Pons (tissue), 1 donor: ENCODE measurements around the gene HIRA.
"Not testable (repeated sequence)": the region's sequence is repeated elsewhere in the genome, so short reads cannot be mapped to it uniquely, and the experiment has no call there.

Experiments
- DNase-seq: peaks from one replicate; pipeline ENCODE4 v3.0.0-alpha.2; 2016; ENCODE audit warnings: low spot score

HIRA gene

DNA sequence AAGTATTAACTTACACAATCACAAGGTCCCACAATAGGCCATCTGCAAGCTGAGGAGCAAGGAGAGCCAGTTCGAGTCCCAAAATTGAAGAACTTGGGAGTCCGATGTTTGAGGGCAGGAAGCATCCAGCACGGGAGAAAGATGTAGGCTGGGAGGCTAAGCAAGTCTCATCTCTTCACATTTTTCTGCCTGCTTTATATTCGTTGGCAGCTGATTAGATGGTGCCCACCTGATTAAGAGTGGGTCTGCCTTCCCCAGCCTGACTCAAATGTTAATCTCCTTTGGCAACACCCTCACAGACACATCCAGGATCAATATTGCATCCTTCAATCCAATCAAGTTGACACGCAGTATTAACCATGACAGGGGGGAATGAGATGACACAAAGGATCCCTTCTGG lies 101.3 kb downstream of the HIRA start:
- not testable (repeated sequence) for DNase-seq

GRCh38 chr22:19329454-19329853 lies 102.1 kb downstream of the HIRA start:
- DNase-seq, result no peak

GRCh38 chr22:19325296-19325948 lies 106.1 kb downstream of the HIRA start:
- no peak for DNase-seq

DNA sequence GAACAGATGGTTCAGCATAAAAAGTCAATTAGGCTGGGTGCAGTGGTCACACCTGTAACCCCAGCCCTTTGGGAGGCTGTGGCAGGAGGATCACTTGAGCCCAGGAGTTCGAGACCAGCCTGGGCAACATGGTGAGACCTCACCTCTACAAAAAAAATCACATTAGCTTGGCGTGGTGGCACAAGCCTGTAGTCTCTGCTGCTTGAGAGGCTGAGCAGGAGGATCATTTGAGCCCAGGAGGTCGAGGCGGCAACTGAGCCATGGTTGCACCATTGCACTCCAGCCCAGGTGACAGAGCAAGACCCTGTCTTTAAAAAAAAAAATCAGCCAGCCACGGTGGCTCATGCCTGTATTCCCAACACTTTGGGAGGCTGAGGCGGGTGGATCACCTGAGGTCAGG lies 108.1 kb downstream of the HIRA start:
- not testable (repeated sequence) for DNase-seq

DNA sequence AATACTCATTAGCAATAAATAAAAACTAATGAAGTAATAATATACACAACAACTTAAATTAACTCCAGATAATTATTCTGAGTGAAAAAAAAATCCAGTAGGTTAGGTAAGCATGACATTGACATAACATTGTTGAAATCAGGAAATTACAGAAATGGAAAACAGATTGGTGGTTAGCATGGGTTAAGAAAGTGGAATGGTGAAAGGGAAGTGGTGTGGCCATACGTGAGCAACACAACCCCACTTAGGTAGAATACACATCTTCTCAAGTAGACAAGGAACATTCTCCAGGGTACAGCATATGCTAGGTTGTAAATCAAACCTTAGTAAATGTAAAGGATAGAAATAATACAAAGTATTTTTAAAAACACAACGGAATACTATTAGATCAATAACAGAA lies 109.8 kb downstream of the HIRA start:
- DNase-seq, result no peak

DNA sequence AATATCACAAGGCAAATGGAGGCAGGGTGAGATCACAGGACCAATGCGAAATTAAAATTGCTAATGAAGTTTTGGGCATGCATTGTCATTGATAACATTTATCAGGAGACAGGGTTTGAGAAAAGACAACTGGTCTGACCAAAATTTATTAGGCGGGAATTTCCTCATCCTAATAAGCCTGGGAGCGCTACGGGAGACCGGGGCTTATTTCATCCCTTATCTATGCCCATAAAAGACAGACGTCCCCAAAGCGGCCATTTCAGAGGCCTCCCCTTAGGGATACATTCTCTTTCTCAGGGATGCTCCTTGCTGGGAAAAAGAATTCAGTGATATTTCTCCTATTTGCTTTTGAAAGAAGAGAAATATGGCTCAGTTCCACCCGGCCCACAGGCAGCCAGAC lies 111.4 kb downstream of the HIRA start:
- DNase-seq, result not testable (repeated sequence)

DNA sequence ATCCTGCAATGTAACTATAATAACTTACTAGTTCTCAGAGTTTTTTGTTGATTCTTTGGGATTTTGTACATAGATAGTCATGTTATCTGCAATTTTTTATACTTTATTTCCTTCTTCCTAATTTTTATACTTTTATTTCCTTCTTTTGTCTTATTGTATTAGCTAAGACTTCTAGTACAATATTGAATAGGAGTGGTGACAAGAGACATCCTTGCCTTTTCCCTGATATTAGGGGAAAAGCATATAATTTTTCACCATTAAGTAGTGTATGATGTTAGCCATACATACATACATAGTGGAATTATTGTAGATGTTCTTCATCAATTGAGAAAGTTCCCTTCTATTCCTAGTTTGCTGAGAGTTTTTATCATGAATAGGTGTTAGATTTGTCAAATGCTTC lies 112.3 kb downstream of the HIRA start:
- DNase-seq, result no peak

GRCh38 chr22:19317865-19318264 lies 113.7 kb downstream of the HIRA start:
- no peak for DNase-seq

DNA sequence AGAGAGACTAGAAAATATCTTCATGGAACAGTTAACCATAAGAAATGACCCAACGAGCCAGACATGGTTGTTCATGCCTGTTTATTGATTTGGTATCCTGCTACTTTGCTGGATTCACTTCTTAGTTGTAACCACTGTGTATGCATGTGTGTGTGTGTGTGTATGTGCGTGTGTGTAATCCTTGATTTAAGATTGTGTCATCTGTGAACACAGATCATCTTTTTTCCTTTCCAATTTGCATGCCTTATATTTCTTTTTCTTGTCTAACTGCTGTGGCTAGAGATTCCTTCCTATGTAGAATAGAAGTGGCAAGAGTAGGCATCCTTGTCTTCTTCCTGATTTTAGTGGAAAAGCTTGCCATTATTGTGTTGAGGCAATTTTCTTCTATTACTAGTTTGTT lies 123.7 kb downstream of the HIRA start:
- no peak for DNase-seq

GRCh38 chr22:19306535-19306934 lies 125.0 kb downstream of the HIRA start:
- not testable (repeated sequence) for DNase-seq

GRCh38 chr22:19304547-19304946 lies 127.0 kb downstream of the HIRA start:
- no peak for DNase-seq

DNA sequence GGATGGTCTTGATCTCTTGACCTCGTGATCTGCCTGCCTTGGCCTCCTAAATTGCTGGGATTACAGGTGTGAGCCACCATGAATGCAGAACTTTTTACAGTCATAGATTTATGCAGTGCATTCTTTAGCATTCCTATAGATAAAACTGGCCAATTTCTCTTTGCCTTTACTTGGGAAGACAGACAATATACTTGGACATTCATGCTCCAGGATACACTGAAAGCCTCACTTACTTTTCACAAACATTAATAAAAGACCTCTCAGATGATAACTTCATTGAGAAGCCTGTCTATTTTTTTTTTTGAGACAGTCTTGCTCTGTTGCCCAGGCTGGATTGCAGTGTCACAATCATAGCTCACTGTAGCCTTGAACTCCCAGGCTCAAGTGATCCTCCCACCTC lies 127.7 kb downstream of the HIRA start:
- no peak for DNase-seq

DNA sequence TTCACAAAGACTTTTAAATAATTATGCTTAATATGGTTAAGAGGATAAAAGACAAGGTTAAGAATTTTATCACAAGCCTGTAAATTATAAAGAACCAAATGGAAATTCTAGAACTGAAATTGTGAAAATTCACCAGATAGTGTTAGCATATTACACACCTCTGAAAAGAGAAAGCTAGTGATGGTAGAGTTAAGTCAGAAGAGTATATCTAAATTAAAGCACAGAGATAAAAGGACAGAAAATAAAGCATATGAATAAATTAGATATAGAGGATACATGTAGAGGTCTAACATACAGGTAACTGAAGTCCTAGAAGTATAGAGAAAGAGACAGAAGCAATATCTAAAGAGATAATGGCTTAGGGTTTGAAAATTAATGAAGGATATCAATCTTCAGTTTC lies 135.8 kb downstream of the HIRA start:
- DNase-seq, result no peak

DNA sequence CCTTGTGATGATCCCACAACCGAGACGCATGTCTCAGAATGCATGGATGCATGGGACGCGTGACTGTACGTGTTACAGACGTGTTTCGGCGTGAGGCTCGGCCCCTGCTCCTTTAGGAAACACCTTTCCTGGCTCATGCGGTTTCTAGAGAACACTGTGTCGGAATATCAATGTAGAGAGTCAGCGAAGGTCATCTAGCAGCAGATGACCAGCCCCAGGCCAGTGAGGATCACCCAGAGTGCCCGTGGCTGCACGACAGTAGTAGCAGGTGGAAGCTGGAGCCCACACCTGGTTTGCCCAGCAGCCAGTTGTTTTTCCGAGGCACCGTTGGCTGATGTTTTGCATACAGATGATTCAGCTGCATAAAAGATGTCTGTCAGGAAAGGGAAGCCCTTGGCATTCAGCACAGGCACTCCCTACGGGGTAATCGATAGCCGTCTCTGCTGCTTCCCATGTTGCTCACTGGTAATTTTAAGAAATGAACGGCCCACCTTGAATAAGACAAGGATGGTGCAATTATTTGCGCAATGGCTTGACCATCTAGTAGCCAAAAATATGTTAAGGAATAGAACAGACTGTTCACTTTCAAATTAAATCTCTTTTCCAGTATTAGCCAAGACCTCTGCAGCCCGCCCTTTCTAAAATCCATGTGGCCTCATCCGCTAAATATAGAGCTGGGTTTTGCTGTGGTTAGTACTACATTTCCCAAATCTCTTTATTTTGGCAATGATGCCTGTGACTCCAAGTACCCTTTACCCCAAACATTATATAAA lies 138.9 kb downstream of the HIRA start:
- DNase-seq, result no peak

- peak; percentile 38 for DNase-seq
These were observed 139.7 kb downstream of the HIRA start, which contains the start of gene CLTCL1 for GRCh38 chr22:19291580-19292457. TSS of gene CLTCL1 (minus strand) at chr22:19291719. CDS start at chr22:19291641, 78 bp downstream.

- no peak for DNase-seq
These were observed 140.3 kb downstream of the HIRA start for GRCh38 chr22:19291218-19291579.

DNA sequence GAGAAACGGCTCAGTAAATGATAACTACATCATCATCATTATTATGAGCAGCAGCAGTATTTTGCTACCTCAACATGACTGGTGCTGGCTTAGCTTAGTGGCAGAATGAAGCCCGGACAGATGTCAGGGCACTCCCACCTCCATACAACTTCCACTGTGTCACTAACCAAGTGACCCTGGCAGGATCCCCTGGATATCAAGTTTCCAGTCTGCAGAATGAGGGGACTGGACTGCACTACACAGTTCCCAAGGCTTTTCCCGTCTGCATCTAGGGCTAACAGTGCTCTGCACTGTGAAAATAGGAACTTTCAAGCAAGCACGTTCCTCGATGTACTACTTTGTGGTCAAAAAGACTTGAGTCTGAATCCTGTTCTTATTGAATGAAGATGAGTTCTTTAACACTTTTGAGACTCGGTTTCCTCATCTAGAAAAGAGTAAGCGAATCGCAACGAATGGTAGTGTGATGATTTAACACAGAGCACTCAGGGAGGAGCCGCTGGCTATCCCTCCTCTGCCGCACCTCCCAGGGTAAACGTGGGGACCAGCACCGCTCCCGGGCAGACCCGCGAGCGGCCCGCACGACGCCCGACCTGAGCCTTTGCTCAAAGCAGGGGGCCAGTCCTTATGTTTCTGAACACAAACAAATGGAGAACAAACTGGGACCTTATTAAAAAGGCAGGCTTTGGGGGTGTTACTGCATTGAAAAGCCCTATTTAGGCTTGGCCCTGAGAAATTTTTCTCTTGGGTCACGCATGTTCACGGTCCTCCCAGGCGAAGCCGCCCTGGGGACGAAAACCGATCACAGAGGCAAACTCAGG lies 140.9 kb downstream of the HIRA start:
- DNase-seq, result no peak

GRCh38 chr22:19289475-19290161 lies 141.9 kb downstream of the HIRA start:
- DNase-seq, result no peak

DNA sequence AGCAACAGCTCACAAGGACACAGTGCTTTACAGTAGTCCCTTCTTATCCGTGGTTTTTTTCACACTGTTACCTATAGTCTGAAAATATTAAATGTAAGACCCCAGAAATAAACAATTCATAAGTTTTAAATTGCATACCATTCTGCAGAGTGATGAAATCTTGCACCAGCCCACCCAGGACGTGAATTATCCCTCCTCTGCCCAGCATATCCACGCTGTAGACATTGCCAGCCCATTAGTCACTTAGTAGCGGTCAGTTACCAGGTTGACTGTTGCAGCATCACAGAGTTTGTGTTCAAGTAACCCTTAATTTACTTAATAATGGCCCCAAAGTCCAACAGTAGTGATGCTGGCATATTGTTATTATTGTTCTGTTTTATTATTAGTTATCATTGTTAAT lies 143.6 kb downstream of the HIRA start:
- DNase-seq, result no peak

DNA sequence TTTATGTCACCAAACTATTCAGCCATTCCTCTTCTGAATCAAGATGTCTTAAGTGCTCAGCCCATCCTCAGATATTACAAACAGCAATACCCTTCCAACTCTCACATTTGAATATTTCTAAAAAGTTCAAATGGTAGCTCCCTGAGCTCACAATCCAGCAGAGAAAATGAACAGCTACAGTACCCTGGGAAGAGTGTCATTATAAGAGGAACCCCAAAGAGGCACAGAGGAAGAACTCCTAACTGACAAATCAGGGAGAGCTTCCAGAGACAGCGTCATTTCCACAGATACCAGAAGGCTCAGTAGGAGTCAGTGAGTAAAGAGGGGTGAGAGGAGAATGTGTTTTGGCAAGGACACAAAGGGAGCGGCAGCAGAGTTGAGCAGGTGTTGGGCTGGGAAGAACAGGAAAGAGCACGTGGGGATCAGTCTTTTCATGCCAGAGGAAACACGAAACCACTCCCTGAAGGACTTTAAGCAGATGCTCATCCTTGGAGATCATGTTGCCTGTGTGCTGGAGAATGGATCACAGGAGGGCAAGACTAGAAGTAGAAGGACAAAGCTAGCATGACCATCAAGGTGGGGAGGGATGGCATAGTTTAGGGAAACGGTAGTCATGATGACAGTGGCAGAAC lies 144.3 kb downstream of the HIRA start:
- DNase-seq, result no peak

DNA sequence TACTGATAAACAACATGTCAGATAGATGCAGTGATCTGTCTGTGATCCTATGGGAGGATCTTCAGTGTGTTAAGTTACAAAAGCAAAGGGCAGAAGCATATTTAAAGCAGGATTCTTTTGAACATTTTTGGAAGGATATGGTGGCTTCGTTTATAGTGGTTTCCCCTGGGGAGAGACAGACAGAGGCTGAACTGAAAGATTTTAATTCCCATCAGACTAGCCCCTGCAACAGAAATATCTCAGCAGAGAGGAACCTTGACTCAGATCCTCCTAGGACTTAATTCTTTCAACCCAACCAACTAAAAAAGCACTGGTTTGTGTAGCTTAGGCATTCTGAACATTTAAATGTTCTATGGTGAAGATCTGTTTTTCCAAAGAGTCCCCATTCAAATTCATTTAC lies 145.7 kb downstream of the HIRA start:
- DNase-seq, result no peak
